B cell (primary cell): ENCODE results near the gene VAV3.

Experiments
- CTCF ChIP-seq: fragments of 200-600 bp; IDR thresholded peaks from one replicate; pipeline ENCODE4 v1.8.0; 2022; ENCODE audit warnings: antibody characterized with exemption, mild to moderate bottlenecking
- EZH2 ChIP-seq: IDR thresholded peaks from 2 replicates; pipeline ENCODE4 v1.6.1; 2012; ENCODE audit warnings: borderline replicate concordance, low read depth, mild to moderate bottlenecking, moderate library complexity, low read length; ENCODE audit not compliant: insufficient read depth, poor library complexity, severe bottlenecking

GRCh38 chr1:107762751-107763390 is 202.1 kb downstream of the VAV3 start:
- no peak for TF ChIP-seq CTCF
- no peak for TF ChIP-seq EZH2
